ENCODE data around the gene WFS1. TPM values are rescaled to one million over a fixed set of nuclear protein-coding genes. Genes with fewer than 3 reads are reported as not detected.

Gene WFS1
- total and polyA plus RNA-seq, 2 of the 8 experiments (the other 6 are each of a cell fraction or from before 2014, with no cell fraction given) = 29.1 to 43.1 TPM

- H3K79me2 ChIP-seq (ENCODE audit: control insufficient read depth in 1 of 2, insufficient read depth in 2 of 2, low read length in 2 of 2) = no peaks in the 10 kb centered on the region
- H4K20me1 ChIP-seq (replicated peaks in 1 of 2; ENCODE audit: control insufficient read depth in 1 of 2, insufficient read depth in 2 of 2, low read length in 2 of 2) = no peaks in the 10 kb centered on the region
- H3K23ac ChIP-seq (ENCODE audit: insufficient read length) = no peak overlapping the region
- TF ChIP-seq CREB1 (IDR thresholded peaks at IDR 0.05) (no peak), SIX5 (IDR thresholded peaks at IDR 0.05; ENCODE audit: low read depth, low read length) (no peak), JUN (IDR thresholded peaks at IDR 0.05; ENCODE audit: low read depth, low read length) (no peak), USF2 (IDR thresholded peaks at IDR 0.05; ENCODE audit: low read length) (no peak), BACH1 (IDR thresholded peaks at IDR 0.05; ENCODE audit: low read length) (no peak), SP1 (IDR thresholded peaks at IDR 0.05; ENCODE audit: low read depth, low read length) (no peak)
- TF ChIP-seq, protein P1, sequence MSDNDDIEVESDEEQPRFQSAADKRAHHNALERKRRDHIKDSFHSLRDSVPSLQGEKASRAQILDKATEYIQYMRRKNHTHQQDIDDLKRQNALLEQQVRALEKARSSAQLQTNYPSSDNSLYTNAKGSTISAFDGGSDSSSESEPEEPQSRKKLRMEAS (IDR thresholded peaks at IDR 0.05) = no peak
- H3K4me2 ChIP-seq (ENCODE audit: insufficient read depth in 1 of 2, low read depth in 2 of 2, low read length in 2 of 2) = no peak overlapping the region
- no peak overlapping the region for H3K14ac ChIP-seq (ENCODE audit: insufficient read length)
- no peak overlapping the region for H2BK120ac ChIP-seq (replicated peaks; ENCODE audit: low read depth, low read length)
- H3K9ac ChIP-seq (replicated peaks in 1 of 4; ENCODE audit: extremely low read depth in 1 of 4, low read depth in 3 of 4, low read length in 3 of 4) = no peak overlapping the region
- no peak overlapping the region for H2AFZ ChIP-seq (ENCODE audit: low read length)
- H2BK15ac ChIP-seq (ENCODE audit: low read length) = no peak overlapping the region
- H4K91ac ChIP-seq (replicated peaks; ENCODE audit: insufficient read length, low read length) = no peak overlapping the region
- H3K36me3 ChIP-seq (ENCODE audit: control insufficient read depth in 2 of 4, insufficient read depth in 4 of 4, low read length in 3 of 4) = no peaks in the 10 kb centered on the region
- CTCF ChIA-PET (ENCODE audit: partially characterized antibody) = interaction anchor here (1.6 kb wide), 1 partner anchor 11 kb away, joined by 5 read pairs; no protein-coding TSS in a partner anchor
- H2BK20ac ChIP-seq (ENCODE audit: low read length) = no peak overlapping the region
- POLR2A ChIA-PET (ENCODE audit: partially characterized antibody) = no interaction called here
- H4K8ac ChIP-seq (ENCODE audit: extremely low read depth, insufficient read depth, low read length) = no peak overlapping the region
- no peak overlapping the region for H2AK5ac ChIP-seq (ENCODE audit: low read depth, low read length)
- H2BK5ac ChIP-seq (ENCODE audit: low read depth, low read length) = no peak overlapping the region
- no peaks in the 10 kb centered on the region; the same call in 1 of the 2 replicates for H3K23me2 ChIP-seq (ENCODE audit: low read depth, low read length)
- H3K9me3 ChIP-seq (ENCODE audit: insufficient read depth in 2 of 2, low read depth in 1 of 2, low read length in 1 of 2) = no peaks in the 10 kb centered on the region
- DNase-seq (ENCODE audit: low read depth in 1 of 2, low spot score in 2 of 2) (no peak), FAIRE-seq (no peak)
- H4K5ac ChIP-seq (ENCODE audit: insufficient read length, low read depth, low read length) = no peak overlapping the region
- no peaks in the 10 kb centered on the region for H3K27me3 ChIP-seq (replicated peaks in 1 of 4; ENCODE audit: control insufficient read depth in 3 of 4, extremely low read depth in 1 of 4, insufficient read depth in 3 of 4, low read length in 3 of 4)
- H3K4ac ChIP-seq (replicated peaks; ENCODE audit: insufficient read length, low read depth, low read length) = no peak overlapping the region
- H3K79me1 ChIP-seq (ENCODE audit: low read depth, low read length) = no peaks in the 10 kb centered on the region
- H2BK12ac ChIP-seq (ENCODE audit: low read depth, low read length) = no peak overlapping the region
- H3K18ac ChIP-seq (ENCODE audit: extremely low read depth, low read length) = no peak overlapping the region
- H3K27ac ChIP-seq (ENCODE audit: low read depth, low read length) = no peak overlapping the region
- no peak overlapping the region for H3K4me3 ChIP-seq (ENCODE audit: extremely low read depth in 1 of 4, insufficient read depth in 2 of 4, low read depth in 3 of 4, low read length in 4 of 4)
- 92% methylated on average over 8 of the region's 8 CpGs; no CpG with 5 or more reads in 1 of the 2 experiments for WGBS, 2 experiments (ENCODE audit: extremely low coverage in 1 of 2, insufficient coverage in 1 of 2, insufficient read length in 1 of 2, insufficient replicate concordance in 2 of 2, low coverage in 1 of 2, low lambda C conversion rate in 2 of 2, missing lambda C conversion rate in 1 of 2)
- H3K56ac ChIP-seq (replicated peaks; ENCODE audit: insufficient read length, low read depth, low read length) = no peak overlapping the region
- H3K4me1 ChIP-seq (replicated peaks in 1 of 4; ENCODE audit: control insufficient read depth in 3 of 4, insufficient read depth in 4 of 4, low read length in 3 of 4) = no peaks in the 10 kb centered on the region
Measured at GRCh38 chr4:6350646-6351045, 81.0 kb downstream of the WFS1 start.
